ENCODE results near the gene RBM7.

The RBM7 gene

GRCh38 chr11:114359342-114359741, 41.1 kb upstream of the RBM7 start:
- no peaks in the 10 kb centered on the region for H4K20me1 ChIP-seq (ENCODE audit: insufficient read depth, low read length)
- no peak overlapping the region for H3K4me3 ChIP-seq (ENCODE audit: low read length)
- H3K9ac ChIP-seq (ENCODE audit: low read length): no peak overlapping the region
- TF ChIP-seq EZH2phosphoT487 (IDR thresholded peaks at IDR 0.05; ENCODE audit: low read depth) (no peak), CTCF (IDR thresholded peaks at IDR 0.05; ENCODE audit: low read depth, low read length) (no peak)
- no peak overlapping the region for H3K27ac ChIP-seq (ENCODE audit: low read length)
- no peaks in the 10 kb centered on the region for H3K79me2 ChIP-seq (ENCODE audit: low read length)
- H3K36me3 ChIP-seq (replicated peaks; ENCODE audit: low read depth, low read length): no peaks in the 10 kb centered on the region
- no peak overlapping the region for H2AFZ ChIP-seq (ENCODE audit: low read depth, low read length)
- no peaks in the 10 kb centered on the region for H3K9me3 ChIP-seq (ENCODE audit: insufficient read depth, low read length)
- no peaks in the 10 kb centered on the region; the same call in 1 of the 2 replicates for H3K27me3 ChIP-seq (ENCODE audit: low read depth, low read length)
- H3K4me2 ChIP-seq (ENCODE audit: low read length): no peak overlapping the region
- H3K4me1 ChIP-seq (ENCODE audit: low read length): no peaks in the 10 kb centered on the region

GRCh38 chr11:114362326-114362725, 38.1 kb upstream of the RBM7 start:
- H3K36me3 ChIP-seq (replicated peaks; ENCODE audit: low read depth, low read length): no peaks in the 10 kb centered on the region
- no peak overlapping the region for H3K4me3 ChIP-seq (ENCODE audit: low read length)
- H4K20me1 ChIP-seq (ENCODE audit: insufficient read depth, low read length): no peaks in the 10 kb centered on the region
- no peak overlapping the region for H3K9ac ChIP-seq (ENCODE audit: low read length)
- no peaks in the 10 kb centered on the region for H3K4me1 ChIP-seq (ENCODE audit: low read length)
- no peak overlapping the region for H3K27ac ChIP-seq (ENCODE audit: low read length)
- H3K4me2 ChIP-seq (ENCODE audit: low read length): no peak overlapping the region
- no peaks in the 10 kb centered on the region for H3K9me3 ChIP-seq (ENCODE audit: insufficient read depth, low read length)
- TF ChIP-seq CTCF (IDR thresholded peaks at IDR 0.05; ENCODE audit: low read depth, low read length): no peak
- TF ChIP-seq EZH2phosphoT487 (IDR thresholded peaks at IDR 0.05; ENCODE audit: low read depth): no peak
- H3K79me2 ChIP-seq (ENCODE audit: low read length): no peaks in the 10 kb centered on the region
- H2AFZ ChIP-seq (ENCODE audit: low read depth, low read length): no peak overlapping the region
- H3K27me3 ChIP-seq (ENCODE audit: low read depth, low read length): peaks cover 13% of the 10 kb centered on the region

GRCh38 chr11:114362958-114363357, 37.5 kb upstream of the RBM7 start:
- no peak overlapping the region for H3K27ac ChIP-seq (ENCODE audit: low read length)
- H3K4me3 ChIP-seq (ENCODE audit: low read length): no peak overlapping the region

More at GRCh38 chr11:114362958-114363357, 37.5 kb upstream of the RBM7 start:
- Histone ChIP-seq H3K9ac (ENCODE audit: low read length) (no peak overlapping the region), H3K4me2 (ENCODE audit: low read length) (no peak overlapping the region), H3K36me3 (replicated peaks; ENCODE audit: low read depth, low read length) (no peaks in the 10 kb centered on the region), H3K79me2 (ENCODE audit: low read length) (no peaks in the 10 kb centered on the region), H3K4me1 (ENCODE audit: low read length) (no peaks in the 10 kb centered on the region), H4K20me1 (ENCODE audit: insufficient read depth, low read length) (no peaks in the 10 kb centered on the region), H2AFZ (ENCODE audit: low read depth, low read length) (no peak overlapping the region), H3K9me3 (ENCODE audit: insufficient read depth, low read length) (no peaks in the 10 kb centered on the region), H3K27me3 (ENCODE audit: low read depth, low read length) (peaks cover 18% of the 10 kb centered on the region)
- TF ChIP-seq EZH2phosphoT487 (IDR thresholded peaks at IDR 0.05; ENCODE audit: low read depth) (no peak), CTCF (IDR thresholded peaks at IDR 0.05; ENCODE audit: low read depth, low read length) (no peak)

All from OCI-LY3 (cell line).